Measurements from ENCODE around the gene ATP2B3.

The ATP2B3 gene

DNA sequence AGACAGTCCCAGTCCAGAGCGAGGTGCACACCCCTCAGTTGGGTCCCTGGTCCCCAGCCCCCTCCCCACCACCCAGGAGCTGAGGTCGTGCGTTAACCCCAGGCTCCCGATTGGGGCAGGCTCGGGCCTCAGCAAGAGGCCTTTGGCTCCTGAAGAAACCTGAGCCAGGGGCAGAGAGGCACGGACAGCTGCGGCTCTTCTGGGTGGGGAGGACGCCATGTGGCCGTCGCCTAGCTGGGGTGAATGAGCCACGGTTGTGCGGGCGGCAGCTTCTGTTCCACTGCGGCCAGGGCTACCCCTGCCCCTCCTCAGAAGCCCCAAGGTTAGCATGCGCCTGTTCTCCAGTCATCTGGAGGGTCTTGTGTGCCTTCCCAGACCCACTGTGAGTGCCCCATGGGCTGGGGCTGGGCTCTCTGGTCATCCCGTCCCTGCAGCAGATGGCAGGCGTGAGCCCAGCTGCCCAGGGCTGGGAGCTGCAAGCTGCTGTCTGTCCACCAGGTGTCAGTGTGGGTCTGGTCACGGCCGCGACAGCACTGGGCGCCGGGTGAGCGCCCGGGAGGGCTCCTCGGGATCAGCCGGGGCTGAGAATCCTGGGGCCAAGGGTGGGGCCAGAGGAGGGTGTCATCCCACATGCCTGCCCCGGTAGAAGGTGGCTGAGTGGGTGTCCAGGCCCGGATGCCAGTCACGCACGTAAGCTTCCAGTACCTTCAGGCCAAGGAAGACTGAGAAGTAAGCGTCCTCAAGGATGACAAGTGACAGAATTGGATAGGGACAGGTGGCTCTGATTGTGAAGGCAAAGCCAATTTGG is 21.9 kb downstream of the ATP2B3 start:
- peak; percentile 72 for DNase-seq

DNA sequence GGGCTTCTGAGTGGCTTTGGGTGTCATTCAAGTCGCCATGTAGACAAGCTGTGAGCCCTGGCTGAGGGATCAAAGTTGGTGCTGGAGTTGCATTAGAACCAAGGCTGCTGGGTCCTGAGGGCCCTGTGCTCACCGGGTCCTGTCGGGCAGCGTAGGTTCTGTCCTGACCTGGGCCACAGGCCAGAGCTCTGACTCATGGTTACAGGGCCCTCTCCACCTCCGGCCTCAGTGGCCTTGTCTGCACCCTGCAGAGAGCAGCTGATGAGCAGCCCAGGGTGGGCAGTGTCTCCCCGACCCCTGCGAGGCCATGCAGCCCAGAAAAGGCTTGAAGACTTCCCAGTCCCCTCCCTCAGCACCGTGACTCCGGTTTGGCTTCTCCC is 22.5 kb downstream of the ATP2B3 start:
- no peak for DNase-seq

DNA sequence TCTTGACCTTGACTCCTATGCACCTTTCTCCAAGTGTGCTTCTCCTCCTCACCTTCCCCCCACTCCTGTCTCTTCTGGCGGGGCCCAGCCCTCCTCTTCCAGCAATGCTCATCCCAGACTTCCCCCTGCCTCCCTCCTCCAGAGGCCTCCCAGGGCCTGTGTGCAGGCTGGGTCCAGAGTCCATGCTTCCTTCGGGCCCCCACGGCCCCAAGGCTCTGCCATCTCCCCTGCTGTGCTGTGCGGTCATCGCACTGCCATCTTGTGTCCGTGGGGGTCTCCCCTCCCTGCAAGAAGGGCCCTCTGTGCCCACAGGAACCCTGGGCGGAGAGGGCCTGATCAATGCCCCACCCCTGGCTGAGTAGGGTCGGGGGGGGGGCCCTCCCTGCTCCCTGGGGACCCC is 27.3 kb downstream of the ATP2B3 start:
- no peak for DNase-seq

DNA sequence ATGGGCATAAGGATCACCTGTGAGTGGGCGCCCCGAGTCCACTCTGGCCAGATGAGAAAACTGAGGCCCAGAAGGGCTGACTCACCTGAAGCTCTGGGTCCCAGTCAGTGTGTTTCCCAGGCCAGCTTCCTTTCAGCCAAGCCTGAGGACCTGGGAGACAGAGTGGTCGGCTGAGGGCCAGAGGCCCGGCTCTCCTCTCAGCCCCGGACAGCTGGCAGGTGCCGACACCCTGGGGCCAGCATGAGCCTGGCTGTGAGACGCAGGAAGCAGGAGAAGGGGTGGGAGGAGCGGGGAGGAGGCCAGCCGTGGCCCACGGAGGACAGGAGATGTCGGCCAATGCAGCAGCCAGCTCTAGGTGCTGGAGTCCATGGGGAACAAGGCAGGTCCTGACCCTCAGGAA is 28.9 kb downstream of the ATP2B3 start:
- no peak for DNase-seq

- DNase-seq, result no peak
These were observed 29.8 kb downstream of the ATP2B3 start for GRCh38 chrX:153547195-153547594.

GRCh38 chrX:153549231-153549630 is 31.8 kb downstream of the ATP2B3 start:
- no peak for DNase-seq

DNA sequence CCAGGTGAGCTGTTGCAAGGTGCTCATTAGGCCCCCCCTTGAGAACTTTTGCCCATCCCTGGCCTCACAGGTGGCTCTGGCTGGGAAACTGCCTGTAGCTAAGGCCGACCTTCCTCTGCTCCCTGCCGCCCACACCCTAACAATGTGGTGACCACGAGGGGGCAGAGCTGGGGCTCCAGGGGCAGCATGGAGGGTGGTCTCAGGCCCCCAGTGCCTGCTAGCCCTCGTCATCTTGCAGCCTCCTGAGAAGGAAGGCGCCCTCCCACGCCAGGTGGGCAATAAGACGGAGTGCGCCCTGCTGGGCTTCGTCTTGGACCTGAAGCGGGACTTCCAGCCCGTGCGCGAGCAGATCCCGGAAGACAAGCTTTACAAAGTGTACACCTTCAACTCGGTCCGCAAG is 32.4 kb downstream of the ATP2B3 start:
- DNase-seq, result no peak

- no peak for DNase-seq
These were observed 33.7 kb downstream of the ATP2B3 start for GRCh38 chrX:153551135-153551534.

DNA sequence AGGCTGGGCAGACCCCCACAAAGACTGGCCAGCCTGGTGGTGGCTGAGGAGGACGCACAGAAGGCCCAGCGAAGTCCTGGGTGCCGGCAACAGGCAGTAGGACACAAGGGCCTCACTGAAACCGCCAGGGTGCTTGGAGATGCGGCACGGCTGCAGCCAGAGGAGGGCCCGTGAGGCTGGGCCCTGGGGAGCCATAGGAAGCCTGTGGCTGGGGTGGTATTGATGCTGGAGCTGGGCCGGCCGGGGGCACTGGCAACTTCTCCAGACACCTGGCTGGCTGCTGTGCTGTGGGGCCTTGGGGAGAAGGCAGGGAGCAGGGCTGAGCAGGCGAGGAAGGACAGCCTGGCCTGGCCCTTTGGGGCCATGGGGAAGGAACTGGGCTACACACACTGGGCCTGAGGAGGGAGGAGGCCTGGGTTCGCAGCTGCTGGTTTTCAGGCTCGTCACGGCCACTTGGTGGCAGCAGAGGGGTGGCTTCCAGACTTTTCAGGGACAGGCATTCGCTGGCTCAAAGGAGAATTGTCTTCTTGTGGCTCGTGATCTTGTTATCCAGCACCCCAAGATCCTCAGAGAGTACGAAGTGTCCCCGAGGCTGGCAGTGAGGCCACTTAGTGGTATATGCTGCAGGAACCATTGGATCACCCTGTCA is 37.2 kb downstream of the ATP2B3 start:
- peak; percentile 69 for DNase-seq

- no peak for DNase-seq
These were observed 39.3 kb downstream of the ATP2B3 start for GRCh38 chrX:153556767-153557166.

GRCh38 chrX:153557618-153558355 is 40.3 kb downstream of the ATP2B3 start:
- DNase-seq, result no peak

- no peak for DNase-seq
These were observed 42.6 kb downstream of the ATP2B3 start for GRCh38 chrX:153560000-153560399.

GRCh38 chrX:153560466-153560865 is 43.0 kb downstream of the ATP2B3 start:
- no peak for DNase-seq

GRCh38 chrX:153561337-153561736 is 43.9 kb downstream of the ATP2B3 start:
- no peak for DNase-seq

GRCh38 chrX:153562546-153562945 is 45.1 kb downstream of the ATP2B3 start:
- no peak for DNase-seq

DNA sequence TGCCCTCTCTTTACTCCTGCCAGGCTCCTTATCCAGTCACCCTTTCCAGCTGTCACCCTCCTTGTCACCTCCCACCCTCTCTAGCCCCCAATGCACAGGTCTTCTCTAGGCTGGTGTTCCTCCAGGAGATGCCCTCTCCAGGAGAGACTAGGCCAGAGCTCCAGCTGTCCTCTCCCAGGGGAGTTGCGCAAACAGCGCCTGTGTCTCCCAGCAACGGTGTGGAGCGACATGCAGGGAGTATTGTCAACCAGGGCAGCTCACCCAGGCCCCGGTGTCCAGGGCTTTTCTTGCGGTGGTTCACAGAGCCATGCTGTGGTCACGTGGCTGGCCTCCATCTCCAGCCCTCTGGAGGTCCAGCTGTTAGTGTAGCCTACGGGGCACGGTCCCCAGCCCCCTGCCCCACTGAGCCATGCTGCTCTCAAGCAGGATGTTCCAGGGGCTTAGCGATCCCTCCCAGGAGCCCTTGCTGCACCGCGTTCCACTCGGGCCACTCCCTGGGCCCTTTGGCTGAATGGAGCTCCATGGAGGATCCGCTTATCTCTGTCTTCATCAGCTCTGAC is 46.7 kb downstream of the ATP2B3 start:
- DNase-seq, result no peak

GRCh38 chrX:153565996-153566580 is 48.6 kb downstream of the ATP2B3 start:
- DNase-seq, result no peak

DNA sequence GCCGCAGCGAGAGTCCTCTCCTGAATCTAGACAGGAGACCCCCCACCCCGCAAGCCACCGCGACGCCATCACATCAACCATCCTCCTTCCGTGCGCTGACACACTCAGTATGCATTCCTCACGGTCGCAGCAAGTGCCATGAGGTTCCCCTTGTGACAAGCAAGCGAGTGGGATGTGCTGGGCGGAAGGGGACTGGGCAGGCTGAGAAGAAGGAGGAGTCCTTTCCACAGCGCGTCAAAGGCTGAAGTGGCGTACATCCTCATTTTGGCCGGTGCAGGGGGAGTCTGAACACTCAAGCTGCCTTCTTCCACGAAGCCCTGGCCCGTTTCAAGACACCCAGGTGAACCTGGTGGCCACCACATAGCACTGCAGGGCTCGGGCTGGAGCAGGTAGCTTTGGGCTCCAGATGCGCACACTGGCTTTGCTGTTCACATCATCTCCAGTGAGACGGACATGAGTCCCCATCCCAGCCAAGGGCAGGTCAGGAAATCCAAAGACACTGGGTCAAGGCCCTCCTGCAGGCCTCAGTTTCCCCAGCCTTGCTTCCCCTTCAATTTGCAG is 51.1 kb downstream of the ATP2B3 start:
- no peak for DNase-seq

DNA sequence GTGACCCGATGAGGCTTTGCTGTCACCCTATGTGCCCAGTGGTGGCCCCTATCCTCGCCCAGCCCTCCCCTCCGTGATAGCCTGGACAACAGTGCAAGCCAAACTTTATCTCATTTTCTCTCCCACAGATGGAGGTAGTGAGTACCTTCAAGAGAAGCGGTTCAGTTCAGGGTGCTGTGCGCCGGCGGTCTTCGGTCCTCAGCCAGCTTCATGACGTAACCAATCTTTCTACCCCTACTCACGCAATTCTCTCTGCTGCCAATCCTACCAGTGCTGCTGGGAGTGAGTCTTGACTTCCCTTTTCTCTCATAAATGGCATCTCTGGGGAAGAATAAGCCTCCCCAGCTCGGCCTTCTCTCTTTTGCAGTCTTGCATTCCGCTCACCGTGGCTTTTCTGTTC is 52.0 kb downstream of the ATP2B3 start:
- DNase-seq, result no peak

DNA sequence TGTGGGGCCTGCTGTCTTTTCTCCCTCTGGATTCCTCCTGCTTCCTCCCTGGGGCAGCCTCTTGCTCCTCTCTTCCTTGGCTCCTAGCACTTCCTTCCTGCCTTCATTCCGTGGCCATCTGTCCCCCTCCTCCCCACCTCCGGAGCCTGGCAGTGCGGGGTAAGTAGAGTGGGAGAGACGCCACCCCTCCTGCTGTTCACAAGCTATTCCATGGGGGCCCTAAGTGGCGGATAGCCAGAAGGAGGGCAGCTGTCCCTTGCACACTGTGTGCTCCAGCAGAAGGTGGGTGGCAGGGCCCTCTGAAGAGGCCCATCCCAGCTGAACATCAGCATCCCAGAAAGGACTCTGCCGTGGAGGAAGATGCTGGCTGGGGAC is 54.1 kb downstream of the ATP2B3 start:
- DNase-seq, result no peak

GRCh38 chrX:153572601-153573000 is 55.2 kb downstream of the ATP2B3 start:
- no peak for DNase-seq

GRCh38 chrX:153573984-153574383 is 56.5 kb downstream of the ATP2B3 start:
- no peak for DNase-seq

All from stimulated activated CD4-positive, alpha-beta T cell treated with anti-CD3 and anti-CD28 coated beads, Interleukin-15, amount 100 ng/mL, for 24 hours (primary cell).